Epithelial cell of prostate (primary cell): ENCODE data around the gene NUP62.
A peak's percentile ranks its signal among the peaks of the same experiment; 100 is the strongest.
"Not testable (repeated sequence)": the region's sequence is repeated elsewhere in the genome, so short reads cannot be mapped to it uniquely, and the experiment has no call there.

Experiments
- DNase-seq: peaks from one replicate; pipeline ENCODE4 v3.0.0-alpha.2; 2011; ENCODE audit warnings: low read depth, low spot score
- H3K27ac ChIP-seq: fragments of 450-650 bp; 2 replicates; pipeline ENCODE4 v1.5.1; 2017; ENCODE audit warnings: mild to moderate bottlenecking

Gene NUP62

GRCh38 chr19:49929121-49929610 lies at the start of gene NUP62, which contains the start of gene ATF5:
Gene NUP62 (minus strand): TSS chr19:49929504. CDS start chr19:49909807, 19,697 bp downstream.
Gene ATF5 (plus strand): TSS chr19:49929205. CDS start chr19:49930851, 1,646 bp downstream.
- no peak for DNase-seq
- H3K27ac ChIP-seq: peak within 1 kb of the TSS; percentile 89

- H3K27ac ChIP-seq: no peak overlapping the region
- DNase-seq: no peak
Measured at GRCh38 chr19:49978324-49978723, 49.0 kb upstream of the NUP62 start.

GRCh38 chr19:49977881-49978280 lies 48.6 kb upstream of the NUP62 start:
- DNase-seq: no peak
- no peak overlapping the region for H3K27ac ChIP-seq

- DNase-seq: no peak
- H3K27ac ChIP-seq: no peak overlapping the region
Measured at GRCh38 chr19:49977076-49977475, 47.8 kb upstream of the NUP62 start.

- H3K27ac ChIP-seq: no peak overlapping the region
- DNase-seq: no peak
Measured at GRCh38 chr19:49976496-49976895, 47.2 kb upstream of the NUP62 start.

- no peak for DNase-seq
- H3K27ac ChIP-seq: no peak overlapping the region
Measured at GRCh38 chr19:49975051-49975450, 45.7 kb upstream of the NUP62 start.

- H3K27ac ChIP-seq: no peak overlapping the region
- no peak for DNase-seq
Measured at GRCh38 chr19:49973987-49974386, 44.7 kb upstream of the NUP62 start.

- no peak for DNase-seq
- H3K27ac ChIP-seq: no peak overlapping the region
Measured at GRCh38 chr19:49972841-49973240, 43.5 kb upstream of the NUP62 start.

GRCh38 chr19:49971991-49972411 lies 42.7 kb upstream of the NUP62 start:
- no peak overlapping the region for H3K27ac ChIP-seq
- DNase-seq: no peak

- not testable (repeated sequence) for DNase-seq, H3K27ac ChIP-seq
Measured at GRCh38 chr19:49969355-49969754, 40.1 kb upstream of the NUP62 start.

- DNase-seq: no peak
- no peak overlapping the region for H3K27ac ChIP-seq
Measured at GRCh38 chr19:49968279-49968922, 39.1 kb upstream of the NUP62 start.

GRCh38 chr19:49960980-49961379 lies 31.7 kb upstream of the NUP62 start, which contains the start of gene SIGLEC11:
Gene SIGLEC11 (minus strand): TSS chr19:49961172. CDS start chr19:49961081, 91 bp downstream.
- H3K27ac ChIP-seq: not testable (repeated sequence)

GRCh38 chr19:49959892-49960291 lies 30.6 kb upstream of the NUP62 start:
- H3K27ac ChIP-seq, DNase-seq: not testable (repeated sequence)

More at GRCh38 chr19:49960980-49961379, 31.7 kb upstream of the NUP62 start, which contains the start of gene SIGLEC11:
- not testable (repeated sequence) for DNase-seq

- H3K27ac ChIP-seq, DNase-seq: not testable (repeated sequence)
Measured at GRCh38 chr19:49958596-49958995, 29.3 kb upstream of the NUP62 start.

- DNase-seq, H3K27ac ChIP-seq: not testable (repeated sequence)
Measured at GRCh38 chr19:49958144-49958543, 28.8 kb upstream of the NUP62 start.

GRCh38 chr19:49957262-49957915 lies 28.1 kb upstream of the NUP62 start:
- no peak for DNase-seq

GRCh38 chr19:49956115-49956495 lies 26.8 kb upstream of the NUP62 start:
- no peak for DNase-seq
- H3K27ac ChIP-seq: no peak overlapping the region

More at GRCh38 chr19:49957262-49957915, 28.1 kb upstream of the NUP62 start:
- no peak overlapping the region for H3K27ac ChIP-seq

- DNase-seq: no peak
- H3K27ac ChIP-seq: no peak overlapping the region
Measured at GRCh38 chr19:49954933-49955332, 25.6 kb upstream of the NUP62 start.

- H3K27ac ChIP-seq: no peak overlapping the region
- no peak for DNase-seq
Measured at GRCh38 chr19:49954092-49954829, 25.0 kb upstream of the NUP62 start.

- no peak overlapping the region for H3K27ac ChIP-seq
- no peak for DNase-seq
Measured at GRCh38 chr19:49953416-49953815, 24.1 kb upstream of the NUP62 start.

GRCh38 chr19:49952906-49953305 lies 23.6 kb upstream of the NUP62 start:
- H3K27ac ChIP-seq: no peak overlapping the region
- DNase-seq: no peak
